Large intestine (tissue), 3 donors: ENCODE data around the gene TRAF4. TPM values are rescaled to one million over a fixed set of nuclear protein-coding genes. Genes with fewer than 3 reads are reported as not detected.
A peak's percentile ranks its signal among the peaks of the same experiment; 100 is the strongest.
"Not testable (repeated sequence)": the region's sequence is repeated elsewhere in the genome, so short reads cannot be mapped to it uniquely, and the experiment has no call there.

Experiments used
- DNase-seq, 2 donors: peaks; one replicate each; pipeline versions ENCODE4 v3.0.0 to v3.0.0-alpha.2; 2013
- H3K27ac ChIP-seq: one replicate; pipeline ENCODE4 v1.5.1; 2013; ENCODE audit warnings: low read length
- H3K27me3 ChIP-seq: 2 replicates; pipeline ENCODE4 v1.6.1; 2013; ENCODE audit warnings: low read length; ENCODE audit not compliant: control insufficient read depth, insufficient read depth
- H3K36me3 ChIP-seq: 2 replicates; pipeline ENCODE4 v1.6.1; 2013; ENCODE audit warnings: low read length; ENCODE audit not compliant: control insufficient read depth, insufficient read depth
- H3K4me1 ChIP-seq: one replicate; pipeline ENCODE4 v1.6.1; 2013; ENCODE audit warnings: low read length; ENCODE audit not compliant: control insufficient read depth, insufficient read depth
- H3K4me3 ChIP-seq: one replicate; pipeline ENCODE4 v1.5.1; 2013; ENCODE audit warnings: low read length
- H3K9me3 ChIP-seq: one replicate; pipeline ENCODE4 v1.6.1; 2013; ENCODE audit warnings: mild to moderate bottlenecking, low read depth, low read length, moderate library complexity; ENCODE audit not compliant: control insufficient read depth
- WGBS: methylation state at CpG from one replicate; pipeline ENCODE4 v1.1.5; 2013; ENCODE audit warnings: low lambda C conversion rate; ENCODE audit not compliant: insufficient coverage; 5-methylcytosine and 5-hydroxymethylcytosine counted together
- polyA plus RNA-seq: library from polyadenylated mRNA; unstranded; fragments of 120-200 nt; gene quantifications from one replicate; pipeline ENCODE4 v1.2.1, GENCODE V29; 2013

The TRAF4 gene
- polyA plus RNA-seq, 1 donor, result 91.8 TPM

- WGBS, result no CpG with 5 or more reads among the region's 5 CpGs
- no peaks in the 10 kb centered on the region for H3K9me3 ChIP-seq
- H3K36me3 ChIP-seq, result peaks cover 50% of the 10 kb centered on the region
- H3K27ac ChIP-seq, result no peak overlapping the region
- H3K27me3 ChIP-seq, result no peaks in the 10 kb centered on the region
- peak in 1 of 2 donors; percentile 48 for DNase-seq
- H3K4me1 ChIP-seq, result no peaks in the 10 kb centered on the region
- H3K4me3 ChIP-seq, result no peak overlapping the region
Measured at GRCh38 chr17:28763804-28764266, 20.0 kb downstream of the TRAF4 start.

GRCh38 chr17:28765038-28765437, 21.2 kb downstream of the TRAF4 start:
- Histone ChIP-seq H3K4me3 (no peak overlapping the region), H3K27me3 (no peaks in the 10 kb centered on the region), H3K9me3 (no peaks in the 10 kb centered on the region), H3K4me1 (no peaks in the 10 kb centered on the region), H3K36me3 (peaks cover 38% of the 10 kb centered on the region), H3K27ac (no peak overlapping the region)
- no peak for DNase-seq
- no CpG with 5 or more reads among the region's 4 CpGs for WGBS

- Histone ChIP-seq H3K4me3 (no peak overlapping the region), H3K36me3 (peaks cover under 1% of the 10 kb centered on the region), H3K27me3 (no peaks in the 10 kb centered on the region), H3K9me3 (no peaks in the 10 kb centered on the region), H3K27ac (no peak overlapping the region), H3K4me1 (no peaks in the 10 kb centered on the region)
- DNase-seq, result no peak
- WGBS, result 100% methylated on average over 1 of the region's 6 CpGs
Measured at GRCh38 chr17:28773736-28774135, 29.9 kb downstream of the TRAF4 start.

- H3K4me1 ChIP-seq, result no peaks in the 10 kb centered on the region
- H3K9me3 ChIP-seq, result no peaks in the 10 kb centered on the region
- no peak for DNase-seq
- no peak overlapping the region for H3K4me3 ChIP-seq
- peaks cover 3% of the 10 kb centered on the region for H3K36me3 ChIP-seq
- no peak overlapping the region for H3K27ac ChIP-seq
- 83% methylated on average over 1 of the region's 3 CpGs for WGBS
- no peaks in the 10 kb centered on the region for H3K27me3 ChIP-seq
Measured at GRCh38 chr17:28774206-28774605, 30.4 kb downstream of the TRAF4 start.

- WGBS, result no CpG with 5 or more reads among the region's 1 CpG
- Histone ChIP-seq H3K27ac (no peak overlapping the region), H3K9me3 (no peaks in the 10 kb centered on the region), H3K4me1 (no peaks in the 10 kb centered on the region), H3K27me3 (no peaks in the 10 kb centered on the region), H3K36me3 (peaks cover 10% of the 10 kb centered on the region), H3K4me3 (no peak overlapping the region)
- no peak for DNase-seq
Measured at GRCh38 chr17:28777178-28777577, 33.4 kb downstream of the TRAF4 start.

- H3K27ac ChIP-seq, H3K4me3 ChIP-seq, H3K9me3 ChIP-seq, DNase-seq, H3K27me3 ChIP-seq, H3K4me1 ChIP-seq, H3K36me3 ChIP-seq: not testable (repeated sequence)
- WGBS, result no CpG with 5 or more reads among the region's 13 CpGs
Measured at GRCh38 chr17:28779601-28780000, 35.8 kb downstream of the TRAF4 start.

- H3K4me3 ChIP-seq, result no peak overlapping the region
- DNase-seq, result no peak
- H3K4me1 ChIP-seq, result no peaks in the 10 kb centered on the region
- H3K9me3 ChIP-seq, result no peaks in the 10 kb centered on the region
- 67% methylated on average over 1 of the region's 3 CpGs for WGBS
- H3K27ac ChIP-seq, result no peak overlapping the region
- peaks cover 14% of the 10 kb centered on the region for H3K36me3 ChIP-seq
- no peaks in the 10 kb centered on the region for H3K27me3 ChIP-seq
Measured at GRCh38 chr17:28783161-28783560, 39.4 kb downstream of the TRAF4 start.

GRCh38 chr17:28788100-28788499, 44.3 kb downstream of the TRAF4 start:
- Histone ChIP-seq H3K4me3 (no peak overlapping the region), H3K4me1 (no peaks in the 10 kb centered on the region), H3K9me3 (no peaks in the 10 kb centered on the region), H3K27ac (no peak overlapping the region), H3K36me3 (peaks cover 8% of the 10 kb centered on the region), H3K27me3 (no peaks in the 10 kb centered on the region)
- WGBS, result 100% methylated on average over 2 of the region's 4 CpGs
- no peak for DNase-seq

GRCh38 chr17:28792877-28793661, 49.3 kb downstream of the TRAF4 start:
- no peak overlapping the region for H3K4me3 ChIP-seq
- peaks cover 4% of the 10 kb centered on the region for H3K4me1 ChIP-seq
- H3K36me3 ChIP-seq, result peaks cover 12% of the 10 kb centered on the region
- WGBS, result 80% methylated on average over 1 of the region's 2 CpGs
- DNase-seq, result no peak
- no peaks in the 10 kb centered on the region for H3K27me3 ChIP-seq
- no peak overlapping the region for H3K27ac ChIP-seq
- H3K9me3 ChIP-seq, result no peaks in the 10 kb centered on the region

GRCh38 chr17:28794846-28795441, 51.1 kb downstream of the TRAF4 start:
- not testable (repeated sequence) for H3K4me1 ChIP-seq, H3K4me3 ChIP-seq, H3K27me3 ChIP-seq, H3K9me3 ChIP-seq, H3K27ac ChIP-seq, DNase-seq
- H3K36me3 ChIP-seq, result peaks cover 14% of the 10 kb centered on the region
- WGBS, result no CpG with 5 or more reads among the region's 14 CpGs
